Measurements from ENCODE around the gene SNX8.

DNA sequence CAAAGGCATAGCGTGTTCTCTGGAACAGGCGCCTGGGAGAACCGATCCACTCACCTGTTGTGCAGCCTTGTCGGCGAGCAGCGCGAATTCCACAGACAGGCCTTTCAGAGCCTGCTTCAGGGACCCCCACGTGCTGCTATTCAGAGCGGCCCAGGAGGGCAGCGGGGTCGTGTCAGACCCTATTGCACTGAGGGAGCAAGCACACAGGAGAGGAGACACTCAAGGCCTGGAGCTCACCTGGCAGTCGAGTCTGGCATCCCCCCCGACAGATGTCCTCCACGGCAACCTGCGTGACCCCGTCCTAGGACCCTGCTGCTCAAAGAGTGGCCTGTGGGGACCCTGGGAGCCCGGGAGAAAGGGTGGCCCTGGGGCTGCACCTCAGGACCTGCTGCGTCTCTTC, 51.1 kb downstream of the SNX8 start:
- TF ChIP-seq RAD21 (IDR thresholded peaks at IDR 0.05; ENCODE audit: low read depth) (no peak), EP300 (IDR thresholded peaks at IDR 0.05; ENCODE audit: borderline replicate concordance) (no peak), ZBTB7A (IDR thresholded peaks at IDR 0.05; ENCODE audit: low read depth) (no peak), CREB1 (IDR thresholded peaks at IDR 0.05; ENCODE audit: low read depth) (no peak), TCF12 (IDR thresholded peaks at IDR 0.05; ENCODE audit: low read depth) (no peak), TAF1 (IDR thresholded peaks at IDR 0.05; ENCODE audit: low read depth) (no peak), NFIC (IDR thresholded peaks at IDR 0.05) (no peak)
- TF ChIP-seq, protein P1, sequence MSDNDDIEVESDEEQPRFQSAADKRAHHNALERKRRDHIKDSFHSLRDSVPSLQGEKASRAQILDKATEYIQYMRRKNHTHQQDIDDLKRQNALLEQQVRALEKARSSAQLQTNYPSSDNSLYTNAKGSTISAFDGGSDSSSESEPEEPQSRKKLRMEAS (IDR thresholded peaks at IDR 0.05), result no peak

Measured in Ishikawa (cell line).